K562 (cell line): ENCODE results near the gene SLC1A7. TPM values are rescaled to one million over a fixed set of nuclear protein-coding genes. Genes with fewer than 3 reads are reported as not detected.
A peak's percentile ranks its signal among the peaks of the same experiment; 100 is the strongest.

ENCODE experiments used
- ADNP ChIP-seq: fragments of 200-800 bp; sonication (Bioruptor generic); IDR thresholded peaks from 2 replicates; pipeline ENCODE4 v1.6.1; 2016; ENCODE audit warnings: missing genetic modification characterization, missing compliant biosample characterization
- AFF1 ChIP-seq, 2 experiments: fragments of 450-650 bp; IDR thresholded peaks; 2 replicates each; pipeline ENCODE4 v1.6.1; 2018; ENCODE audit warnings: mild to moderate bottlenecking in 2 of 2, low read depth in 1 of 2; ENCODE audit not compliant: partially characterized antibody in 2 of 2
- ATF7 ChIP-seq: fragments of 450-650 bp; IDR thresholded peaks from 2 replicates; pipeline ENCODE4 v1.7.1; 2014; ENCODE audit warnings: mild to moderate bottlenecking, moderate library complexity
- CTBP1 ChIP-seq: fragments of 450-650 bp; IDR thresholded peaks from 2 replicates; pipeline ENCODE4 v1.6.1; 2016; ENCODE audit warnings: borderline replicate concordance
- GABPB1 ChIP-seq: sonication (generic); formaldehyde crosslinking; IDR thresholded peaks from 2 replicates; pipeline ENCODE4 v1.8.0; 2022; ENCODE audit warnings: mild to moderate bottlenecking, missing genetic modification reagents
- HNRNPL ChIP-seq: fragments of 200-400 bp; formaldehyde crosslinking; IDR thresholded peaks from 2 replicates; pipeline ENCODE4 v1.6.1; 2017; ENCODE audit warnings: low read depth, mild to moderate bottlenecking, low read length
- KDM4B ChIP-seq, 2 experiments: fragments of 450-650 bp in 1 of 2; sonication (generic) in 1 of 2; IDR thresholded peaks; 2 replicates each; pipeline ENCODE4 v1.6.1; 2016 to 2017; ENCODE audit warnings: borderline replicate concordance in 2 of 2, antibody characterized with exemption in 1 of 2, low read depth in 1 of 2, mild to moderate bottlenecking in 1 of 2
- MCM5 ChIP-seq: fragments of 450-650 bp; IDR thresholded peaks from 2 replicates; pipeline ENCODE4 v1.6.1; 2016; ENCODE audit warnings: low read depth
- MTA2 ChIP-seq: fragments of 450-650 bp; IDR thresholded peaks from 2 replicates; pipeline ENCODE4 v1.6.1; 2016; ENCODE audit warnings: low read depth
- NFIC ChIP-seq: fragments of 450-650 bp; IDR thresholded peaks from 2 replicates; pipeline ENCODE4 v1.6.1; 2017; ENCODE audit warnings: mild to moderate bottlenecking, inconsistent platforms
- SIN3B ChIP-seq: fragments of 450-650 bp; IDR thresholded peaks from 2 replicates; pipeline ENCODE4 v1.6.1; 2017; ENCODE audit warnings: low read depth, mild to moderate bottlenecking, moderate library complexity
- THRB ChIP-seq: fragments of 450-650 bp; formaldehyde crosslinking; conservative IDR thresholded peaks from 2 replicates; pipeline ENCODE4 v1.4.0; 2022; ENCODE audit warnings: mild to moderate bottlenecking, missing genetic modification characterization
- TOE1 ChIP-seq, 2 experiments: fragments of 450-650 bp in 1 of 2; sonication (generic) in 1 of 2; formaldehyde crosslinking in 1 of 2; IDR thresholded peaks; 2 replicates each; pipeline versions ENCODE4 v1.7.1 to v1.8.0; 2016 to 2022; ENCODE audit warnings: borderline replicate concordance in 2 of 2, mild to moderate bottlenecking in 2 of 2, antibody characterized with exemption in 1 of 2, inconsistent platforms in 1 of 2, low read depth in 1 of 2, missing genetic modification reagents in 1 of 2, moderate library complexity in 1 of 2
- ZBTB2 ChIP-seq: fragments of 450-650 bp; IDR thresholded peaks from 2 replicates; pipeline ENCODE4 v1.6.1; 2016; ENCODE audit warnings: antibody characterized with exemption
- ZNF592 ChIP-seq: fragments of 450-650 bp; IDR thresholded peaks from 2 replicates; pipeline ENCODE4 v1.6.1; 2017; ENCODE audit warnings: antibody characterized with exemption, mild to moderate bottlenecking
- polyA plus RNA-seq, 8 experiments: library from polyadenylated mRNA; depleted of rRNA in 4 of 8; stranded (reverse) in 5 of 8; unstranded in 3 of 8; fragments of >200 nt; fragmentation: Nextera tagmentation in 2 of 8; fragmentation: Illumina TruSeq in 1 of 8; extraction: Ambion mirVana in 2 of 8; extraction: Trizol in 1 of 8; gene quantifications; 2 replicates each; pipeline versions ENCODE4 v1.2.1 to v1.2.3, GENCODE V29; 2011 to 2014; ENCODE audit warnings: inconsistent platforms in 1 of 8, missing spikeins in 1 of 8
- total RNA-seq, 7 experiments: library from RNA; depleted of rRNA in 6 of 7; stranded (reverse); fragments of >200 nt in 6 of 7; fragmentation: Illumina TruSeq in 2 of 7; extraction: Trizol in 2 of 7; gene quantifications; 2 replicates each; pipeline versions ENCODE4 v1.2.1 to v1.2.3, GENCODE V29; 2011 to 2021; ENCODE audit warnings: low replicate concordance in 1 of 7

SLC1A7 gene
- total and polyA plus RNA-seq, 9 of the 15 experiments (the other 6 are each of a cell fraction or from before 2014, with no cell fraction given), result 0.07 TPM; not detected in 8

- TF ChIP-seq AFF1 (IDR thresholded peaks at IDR 0.05; ENCODE audit: low read depth in 1 of 2, partially characterized antibody in 2 of 2) (no peak), SIN3B (no peak), GABPB1 (CRISPR knock-in tag) (no peak), ADNP (tag) (no peak), ATF7 (0 out of 2 replicates have a peak, but pooled peaks have one; percentile 26), KDM4B (IDR thresholded peaks at IDR 0.05; ENCODE audit: borderline replicate concordance in 2 of 2, low read depth in 1 of 2) (no peak), THRB (CRISPR knock-in tag) (0 out of 2 replicates have a peak, but pooled peaks have one; percentile 26), MTA2 (peak; percentile 60), ZNF592 (peak; percentile 91), TOE1 (IDR thresholded peaks at IDR 0.05; ENCODE audit: borderline replicate concordance) (peak; percentile 67), TOE1 (CRISPR knock-in tag; IDR thresholded peaks at IDR 0.05; ENCODE audit: borderline replicate concordance, low read depth) (no peak), HNRNPL (no peak), NFIC (peak; percentile 38), CTBP1 (peak; percentile 52; the same call in 1 of the 2 replicates), ZBTB2 (peak; percentile 22; the same call in 1 of the 2 replicates), MCM5 (no peak)
Observed at GRCh38 chr1:53183095-53183990, 40.9 kb upstream of the SLC1A7 start (continued).
